Measurements from ENCODE around the gene APBA3.

GRCh38 chr19:3801412-3802096 is 40.1 kb upstream of the APBA3 start:
- TF ChIP-seq GATA1 (IDR thresholded peaks at IDR 0.05; ENCODE audit: low read depth, low read length) (no peak), POLR2A (IDR thresholded peaks at IDR 0.05; ENCODE audit: low read length) (no peak)

Data from erythroblast (primary cell).